Skeletal muscle tissue (tissue), 4 donors: Measurements from ENCODE around the gene KCNAB1. TPM values are rescaled to one million over a fixed set of nuclear protein-coding genes. Genes with fewer than 3 reads are reported as not detected.
A peak's percentile ranks its signal among the peaks of the same experiment; 100 is the strongest.

ENCODE experiments used
- H3K27ac ChIP-seq: one replicate; pipeline ENCODE4 v1.7.0; 2013; ENCODE audit warnings: mild to moderate bottlenecking, low read depth, low read length, inconsistent platforms
- H3K27me3 ChIP-seq, 3 donors: one replicate each; pipeline ENCODE4 v1.7.0; 2013; ENCODE audit warnings: low read length in 3 of 3; ENCODE audit not compliant: control insufficient read depth in 3 of 3, insufficient read depth in 3 of 3
- H3K36me3 ChIP-seq, 3 donors: one replicate each; pipeline ENCODE4 v1.7.0; 2013; ENCODE audit warnings: low read length in 3 of 3; ENCODE audit not compliant: control insufficient read depth in 3 of 3, insufficient read depth in 3 of 3
- H3K4me1 ChIP-seq, 3 donors: one replicate each; pipeline ENCODE4 v1.7.0; 2013; ENCODE audit warnings: low read length in 3 of 3, mild to moderate bottlenecking in 3 of 3; ENCODE audit not compliant: control insufficient read depth in 3 of 3, insufficient read depth in 3 of 3
- H3K4me3 ChIP-seq, 3 donors: one replicate each; pipeline ENCODE4 v1.7.0; 2013; ENCODE audit warnings: low read length in 3 of 3
- H3K9ac ChIP-seq, 3 donors: one replicate each; pipeline ENCODE4 v1.7.0; 2013; ENCODE audit warnings: low read length in 3 of 3, mild to moderate bottlenecking in 3 of 3, moderate library complexity in 2 of 3, low read depth in 1 of 3
- H3K9me3 ChIP-seq, 3 donors: one replicate each; pipeline ENCODE4 v1.7.0; 2013; ENCODE audit warnings: low read length in 3 of 3; ENCODE audit not compliant: control insufficient read depth in 3 of 3
- total RNA-seq: library from RNA; depleted of rRNA; stranded (reverse); fragments of >200 nt; gene quantifications from one replicate; pipeline ENCODE4 v1.2.3, GENCODE V29; 2014
- donor health status: Osteomylitis.

Gene KCNAB1
- total RNA-seq, 1 donor from 2014 or later: 4.2 TPM

DNA sequence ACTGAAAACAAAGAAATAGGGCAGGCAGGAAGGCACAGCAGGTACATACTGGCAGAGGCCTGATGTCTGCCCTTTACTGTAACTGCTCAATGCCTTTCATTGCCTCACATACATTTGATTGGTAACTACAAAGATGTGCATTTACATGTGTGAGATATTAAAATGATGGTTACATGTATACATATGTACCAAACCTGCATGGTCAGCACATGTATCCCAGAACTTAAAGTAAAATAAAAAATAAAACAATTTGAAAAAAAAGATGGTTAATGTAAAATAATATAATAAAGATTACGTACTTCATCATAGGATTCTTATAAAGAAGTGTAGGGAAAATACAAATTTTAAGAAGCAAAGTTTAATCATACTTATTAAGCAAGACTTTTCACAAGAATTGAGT lies 419.4 kb downstream of the KCNAB1 start:
- peaks cover 3 to 19% (median 5%) of the 10 kb centered on the region in 3 donors for H3K36me3 ChIP-seq
- H3K4me3 ChIP-seq: no peak overlapping the region
- H3K27ac ChIP-seq: no peak overlapping the region
- no peaks in the 10 kb centered on the region for H3K9me3 ChIP-seq
- H3K27me3 ChIP-seq: no peaks in the 10 kb centered on the region
- no peak overlapping the region for H3K9ac ChIP-seq
- H3K4me1 ChIP-seq: peaks cover 8 to 20% (median 11%) of the 10 kb centered on the region in 3 donors

DNA sequence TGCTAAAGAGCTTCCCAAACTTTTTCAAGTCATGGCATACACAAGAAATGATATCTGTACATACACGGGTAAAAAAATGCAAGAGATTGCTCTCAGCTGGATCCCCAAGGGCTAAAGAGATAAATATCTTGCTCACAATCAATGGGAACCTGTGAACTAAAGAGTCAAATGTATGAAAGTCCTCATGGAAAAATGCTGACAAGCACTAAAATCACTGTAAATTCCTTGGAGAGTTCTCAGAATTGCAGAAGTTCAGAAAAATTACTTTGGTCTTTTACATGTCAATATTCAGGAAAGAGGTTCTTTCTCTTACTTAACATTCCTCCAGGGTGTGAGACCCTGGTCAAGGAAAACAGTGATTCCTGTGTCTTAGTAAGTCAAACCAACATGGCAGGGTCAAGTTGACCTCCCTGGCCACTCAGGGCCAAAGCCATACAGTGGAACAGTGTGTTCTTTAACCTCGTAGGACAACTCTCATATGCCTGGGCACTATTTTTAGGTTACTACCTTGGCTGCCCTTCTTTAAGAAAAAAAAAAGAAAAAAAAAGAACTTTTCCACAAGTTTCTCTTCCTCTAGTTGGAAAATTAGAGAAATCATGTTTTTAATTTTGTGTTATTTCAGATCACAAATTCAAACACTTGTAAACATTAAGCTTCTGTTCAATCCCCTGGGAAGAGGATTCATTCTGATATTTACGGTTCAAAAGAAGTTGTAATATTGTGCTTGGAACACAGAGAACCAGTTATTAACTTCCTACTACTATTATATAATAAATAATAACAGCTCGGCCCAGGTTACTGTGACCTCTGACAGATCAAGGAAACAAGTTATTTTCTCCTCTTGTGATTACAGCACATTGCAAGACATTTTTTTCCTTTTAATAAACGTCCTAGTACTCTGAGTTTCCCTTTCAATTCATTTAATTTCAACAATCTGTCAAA lies 422.0 kb downstream of the KCNAB1 start:
- Histone ChIP-seq H3K27ac (peak overlapping the region; percentile 5), H3K36me3 (peaks cover 3 to 20% (median 5%) of the 10 kb centered on the region in 3 donors)

DNA sequence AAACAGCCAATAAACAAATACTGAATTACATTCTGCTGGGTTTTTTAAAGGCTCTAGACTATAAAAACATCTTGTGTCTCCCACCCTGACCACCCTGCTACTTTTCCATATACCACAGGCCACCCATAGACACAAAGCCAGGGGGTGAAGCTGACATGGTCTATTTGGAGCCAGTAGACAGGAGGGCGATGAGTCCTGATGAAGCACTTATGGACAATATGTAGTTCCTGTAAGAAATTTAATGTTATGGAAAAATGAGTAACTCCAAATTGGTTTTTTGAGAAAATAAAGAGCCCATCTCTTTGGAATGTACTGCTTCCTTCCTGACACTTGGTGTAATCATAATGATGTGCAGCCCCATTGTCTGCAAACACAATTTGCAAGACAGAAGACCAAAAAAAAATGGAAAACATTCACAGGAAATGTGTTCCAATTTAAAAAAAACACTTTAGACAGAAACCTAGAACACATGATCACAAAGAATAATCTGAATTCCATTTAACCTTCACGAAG lies 422.7 kb downstream of the KCNAB1 start:
- no peak overlapping the region for H3K9ac ChIP-seq
- H3K9me3 ChIP-seq: no peaks in the 10 kb centered on the region
- peaks cover 0 to 18% (median 7%) of the 10 kb centered on the region in 3 donors for H3K4me1 ChIP-seq
- peaks cover 3 to 24% (median 5%) of the 10 kb centered on the region in 3 donors for H3K36me3 ChIP-seq
- H3K27me3 ChIP-seq: no peaks in the 10 kb centered on the region
- H3K4me3 ChIP-seq: no peak overlapping the region
- no peak overlapping the region for H3K27ac ChIP-seq

More for the DNA sequence above, 422.0 kb downstream of the KCNAB1 start:
- no peaks in the 10 kb centered on the region for H3K27me3 ChIP-seq
- H3K4me1 ChIP-seq: peaks cover 0 to 12% (median 5%) of the 10 kb centered on the region in 3 donors
- H3K9ac ChIP-seq: no peak overlapping the region
- H3K9me3 ChIP-seq: no peaks in the 10 kb centered on the region
- no peak overlapping the region for H3K4me3 ChIP-seq

DNA sequence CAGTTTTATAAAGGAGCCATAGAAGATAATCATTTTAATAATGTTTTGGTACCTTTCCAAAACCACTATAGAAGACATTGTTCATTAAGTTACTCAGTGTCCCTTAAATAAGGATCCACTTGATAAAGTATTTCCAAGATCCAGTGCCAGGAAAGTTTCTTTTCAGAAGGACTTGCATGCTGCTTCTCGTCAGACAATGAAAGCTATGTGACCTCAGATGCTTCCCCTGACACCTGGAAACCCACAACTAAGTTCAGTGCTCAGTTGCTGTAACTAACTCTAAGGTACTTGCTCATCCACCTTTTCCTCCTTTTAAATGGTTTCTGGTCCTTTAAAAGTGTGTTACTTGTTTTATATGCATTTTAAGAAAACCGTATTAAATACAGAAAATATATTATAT lies 427.3 kb downstream of the KCNAB1 start:
- H3K4me1 ChIP-seq: peaks cover 8 to 23% (median 12%) of the 10 kb centered on the region in 3 donors
- H3K9me3 ChIP-seq: no peaks in the 10 kb centered on the region
- H3K4me3 ChIP-seq: no peak overlapping the region
- H3K27ac ChIP-seq: no peak overlapping the region
- no peak overlapping the region for H3K9ac ChIP-seq
- no peaks in the 10 kb centered on the region for H3K27me3 ChIP-seq
- H3K36me3 ChIP-seq: peaks cover 10 to 29% (median 11%) of the 10 kb centered on the region in 3 donors

DNA sequence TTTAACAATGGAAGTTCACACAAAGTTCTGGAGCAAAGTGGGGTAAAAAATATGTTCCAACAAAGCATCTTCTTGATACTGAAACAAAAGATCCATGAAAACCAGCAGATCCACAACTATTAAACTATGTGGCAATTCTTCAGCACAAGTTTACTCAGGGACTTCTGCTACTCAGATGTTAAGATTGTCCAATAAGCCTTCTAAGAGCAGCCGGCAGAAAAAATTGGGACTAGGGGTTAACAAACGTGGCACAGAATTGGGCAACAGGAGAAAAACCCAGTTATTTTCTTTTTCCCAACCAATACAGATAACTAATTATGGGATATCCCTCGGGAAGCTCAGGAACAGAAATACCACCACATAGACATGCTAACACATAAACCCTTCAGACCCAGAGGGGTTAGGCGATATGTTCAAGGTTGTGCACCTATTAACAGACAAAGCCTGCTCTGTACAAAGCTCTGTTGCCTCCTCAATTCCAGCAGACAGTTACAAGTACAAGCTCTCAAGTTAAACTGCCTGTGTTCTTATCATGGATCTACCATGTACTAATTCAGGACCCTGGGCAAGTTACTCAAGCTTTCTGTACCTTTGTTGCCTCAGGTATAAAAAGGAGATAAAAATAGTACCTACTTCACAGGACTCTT lies 427.8 kb downstream of the KCNAB1 start:
- Histone ChIP-seq H3K9me3 (no peaks in the 10 kb centered on the region), H3K4me3 (no peak overlapping the region), H3K9ac (no peak overlapping the region), H3K27ac (no peak overlapping the region), H3K27me3 (no peaks in the 10 kb centered on the region), H3K4me1 (peaks cover 9 to 25% (median 11%) of the 10 kb centered on the region in 3 donors), H3K36me3 (peaks cover 10 to 29% (median 11%) of the 10 kb centered on the region in 3 donors)

DNA sequence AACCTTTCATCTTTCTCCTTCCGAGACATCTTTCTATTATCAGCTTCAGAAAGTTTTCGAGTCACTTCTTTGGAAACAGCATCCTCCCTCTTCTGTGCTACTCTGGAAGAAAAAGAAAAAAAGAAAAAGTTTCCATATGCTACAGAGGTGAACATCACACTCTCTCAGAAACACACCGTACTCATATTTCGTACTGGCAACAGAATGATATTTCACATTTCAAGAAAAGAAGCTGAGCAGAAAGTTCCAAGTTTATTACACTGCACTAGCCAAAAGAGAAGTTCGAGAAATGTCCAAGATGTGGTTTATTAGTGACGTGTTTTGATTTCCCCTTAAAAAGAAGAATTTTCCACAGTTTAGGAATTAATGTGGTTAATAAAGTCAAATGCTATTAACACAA lies 428.5 kb downstream of the KCNAB1 start:
- Histone ChIP-seq H3K4me1 (peaks cover 14 to 30% (median 17%) of the 10 kb centered on the region in 3 donors), H3K36me3 (peaks cover 10 to 26% (median 11%) of the 10 kb centered on the region in 3 donors), H3K27ac (no peak overlapping the region), H3K4me3 (no peak overlapping the region), H3K9me3 (no peaks in the 10 kb centered on the region), H3K9ac (no peak overlapping the region), H3K27me3 (no peaks in the 10 kb centered on the region)

DNA sequence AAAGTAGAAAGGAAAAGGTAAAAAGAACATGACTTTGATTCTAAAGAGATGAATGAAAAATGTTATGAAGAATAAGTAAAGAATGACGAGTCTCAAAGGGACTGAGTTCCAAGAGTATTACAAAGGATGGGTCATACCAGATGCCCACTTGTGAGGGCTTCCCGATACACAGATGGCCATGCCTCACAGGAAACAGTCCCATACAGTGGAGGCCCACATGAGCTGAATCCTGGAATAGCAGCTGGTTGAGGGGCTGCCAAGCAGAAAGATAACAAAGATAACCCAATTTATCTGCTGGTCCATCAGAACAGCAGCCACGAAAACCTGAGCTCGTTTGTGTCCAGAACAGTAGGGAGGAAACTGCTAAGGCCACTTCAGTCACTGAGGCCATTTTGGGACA lies 430.9 kb downstream of the KCNAB1 start:
- no peaks in the 10 kb centered on the region for H3K9me3 ChIP-seq
- H3K36me3 ChIP-seq: peaks cover 10 to 22% (median 11%) of the 10 kb centered on the region in 3 donors
- H3K4me1 ChIP-seq: peaks cover 15 to 30% (median 24%) of the 10 kb centered on the region in 3 donors
- no peak overlapping the region for H3K27ac ChIP-seq
- no peaks in the 10 kb centered on the region for H3K27me3 ChIP-seq
- no peak overlapping the region for H3K4me3 ChIP-seq
- H3K9ac ChIP-seq: no peak overlapping the region

DNA sequence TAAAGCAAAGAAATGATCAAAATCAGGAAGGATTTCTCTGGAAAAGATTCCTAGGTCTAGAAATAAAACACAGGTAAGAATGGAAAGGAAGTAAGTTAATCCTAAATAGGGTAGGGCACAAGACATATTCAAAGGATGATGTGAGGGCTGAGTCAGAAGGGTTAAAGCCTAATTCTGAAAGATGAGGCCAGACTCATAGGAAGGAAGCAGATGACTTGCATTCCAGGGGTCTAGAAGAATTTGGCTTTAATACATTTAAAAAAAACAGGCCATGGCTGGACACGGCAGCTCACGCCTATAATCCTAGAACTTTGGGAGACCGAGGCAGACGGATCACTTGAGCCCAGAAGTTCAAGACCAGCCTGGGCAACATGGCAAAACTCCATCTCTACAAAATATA lies 431.4 kb downstream of the KCNAB1 start:
- Histone ChIP-seq H3K4me3 (no peak overlapping the region), H3K27ac (no peak overlapping the region), H3K9me3 (no peaks in the 10 kb centered on the region), H3K9ac (no peak overlapping the region), H3K27me3 (no peaks in the 10 kb centered on the region), H3K36me3 (peaks cover 10 to 22% (median 11%) of the 10 kb centered on the region in 3 donors), H3K4me1 (peaks cover 15 to 30% (median 24%) of the 10 kb centered on the region in 3 donors)

DNA sequence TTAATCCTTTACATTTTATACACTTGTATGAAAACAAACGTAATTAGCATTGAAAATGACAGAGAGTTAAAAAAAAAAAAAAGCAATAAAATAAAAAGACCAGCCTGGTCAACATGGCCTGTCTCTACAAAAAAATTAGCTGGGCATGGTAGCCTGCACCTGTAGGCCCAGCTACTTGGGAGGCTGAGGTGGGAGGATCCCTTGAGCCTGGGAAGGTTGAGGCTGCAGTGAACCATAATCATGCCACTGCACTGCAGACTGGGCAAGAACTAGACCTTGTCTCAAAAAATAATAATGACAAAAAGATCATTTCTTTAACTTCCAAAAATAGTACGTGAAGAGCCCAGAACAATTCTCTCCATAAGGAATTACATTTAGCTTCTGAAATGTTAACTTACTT lies 432.6 kb downstream of the KCNAB1 start:
- H3K36me3 ChIP-seq: peaks cover 10 to 17% (median 11%) of the 10 kb centered on the region in 3 donors
- H3K4me3 ChIP-seq: no peak overlapping the region
- H3K27ac ChIP-seq: no peak overlapping the region

More for the DNA sequence above, 432.6 kb downstream of the KCNAB1 start:
- Histone ChIP-seq H3K27me3 (no peaks in the 10 kb centered on the region), H3K9ac (peak overlapping the region in 1 of 3 donors; percentile 28), H3K9me3 (no peaks in the 10 kb centered on the region), H3K4me1 (peaks cover 14 to 24% (median 23%) of the 10 kb centered on the region in 3 donors)
